GM12873 (cell line): ENCODE measurements around the gene DEFB116.

ENCODE experiments used
- TF ChIP-seq, protein P1 (sequence below): IDR thresholded peaks from 2 replicates; pipeline ENCODE4 v1.5.1; 2012; ENCODE audit warnings: low read depth, mild to moderate bottlenecking, moderate library complexity, low read length, control low read depth; ENCODE audit not compliant: insufficient read depth; ENCODE audit errors: missing control alignments

The DEFB116 gene

DNA sequence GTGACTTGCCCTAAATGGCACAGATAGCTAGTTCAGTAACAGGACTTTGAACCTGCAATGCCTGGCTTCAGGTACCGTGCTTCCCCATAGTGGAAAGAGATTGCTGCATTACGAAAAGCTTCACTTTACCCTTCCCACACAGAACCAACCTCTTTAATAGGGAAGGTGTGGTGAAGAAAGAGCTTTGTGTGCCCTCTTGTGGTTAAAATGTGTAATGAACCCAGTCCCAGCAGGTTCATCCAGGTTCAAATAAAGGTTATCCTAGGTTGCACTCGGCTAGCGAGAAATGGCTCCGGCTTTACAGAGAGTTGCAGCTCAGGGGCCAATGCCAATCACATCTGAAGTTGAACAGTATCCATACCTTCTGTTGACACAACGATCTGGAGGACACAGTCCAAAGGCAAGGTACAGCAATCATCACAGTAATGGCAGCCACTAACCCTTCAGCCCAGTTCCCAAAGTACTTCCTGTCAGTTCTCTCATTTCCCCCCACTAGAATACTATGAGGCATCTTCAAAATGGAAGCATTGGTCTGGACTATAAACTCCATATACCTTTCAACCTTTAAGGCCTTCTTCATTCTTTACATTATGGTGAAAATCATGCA, 48.0 kb downstream of the DEFB116 start:
- TF ChIP-seq, protein P1, sequence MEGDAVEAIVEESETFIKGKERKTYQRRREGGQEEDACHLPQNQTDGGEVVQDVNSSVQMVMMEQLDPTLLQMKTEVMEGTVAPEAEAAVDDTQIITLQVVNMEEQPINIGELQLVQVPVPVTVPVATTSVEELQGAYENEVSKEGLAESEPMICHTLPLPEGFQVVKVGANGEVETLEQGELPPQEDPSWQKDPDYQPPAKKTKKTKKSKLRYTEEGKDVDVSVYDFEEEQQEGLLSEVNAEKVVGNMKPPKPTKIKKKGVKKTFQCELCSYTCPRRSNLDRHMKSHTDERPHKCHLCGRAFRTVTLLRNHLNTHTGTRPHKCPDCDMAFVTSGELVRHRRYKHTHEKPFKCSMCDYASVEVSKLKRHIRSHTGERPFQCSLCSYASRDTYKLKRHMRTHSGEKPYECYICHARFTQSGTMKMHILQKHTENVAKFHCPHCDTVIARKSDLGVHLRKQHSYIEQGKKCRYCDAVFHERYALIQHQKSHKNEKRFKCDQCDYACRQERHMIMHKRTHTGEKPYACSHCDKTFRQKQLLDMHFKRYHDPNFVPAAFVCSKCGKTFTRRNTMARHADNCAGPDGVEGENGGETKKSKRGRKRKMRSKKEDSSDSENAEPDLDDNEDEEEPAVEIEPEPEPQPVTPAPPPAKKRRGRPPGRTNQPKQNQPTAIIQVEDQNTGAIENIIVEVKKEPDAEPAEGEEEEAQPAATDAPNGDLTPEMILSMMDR: peak; percentile 68

DNA sequence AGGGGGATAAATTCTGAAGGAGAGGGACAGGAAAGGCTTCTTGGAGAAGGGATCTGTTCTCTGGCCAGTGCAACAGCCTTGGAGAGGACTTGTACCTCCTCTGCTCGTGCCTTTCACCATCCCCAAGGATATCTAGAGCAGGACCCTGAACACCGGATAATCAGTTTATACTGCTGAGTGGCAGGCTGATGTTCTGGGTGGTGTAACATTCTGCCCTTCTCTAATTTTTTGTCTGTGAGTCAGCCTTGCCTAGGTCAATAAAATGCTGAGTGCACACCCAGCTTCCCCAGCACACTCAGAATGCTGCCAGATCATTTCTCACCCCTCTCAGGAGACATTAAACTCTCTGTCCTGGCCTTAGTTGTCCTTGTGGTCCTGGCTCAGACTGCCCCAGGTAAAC, 51.0 kb downstream of the DEFB116 start, which contains the start of gene DEFB115:
DEFB115 (plus strand) TSS at position 301 of the 400 bp plus-strand sequence; CDS start at position 301, 0 bp downstream.
- TF ChIP-seq, protein P1: no peak

DNA sequence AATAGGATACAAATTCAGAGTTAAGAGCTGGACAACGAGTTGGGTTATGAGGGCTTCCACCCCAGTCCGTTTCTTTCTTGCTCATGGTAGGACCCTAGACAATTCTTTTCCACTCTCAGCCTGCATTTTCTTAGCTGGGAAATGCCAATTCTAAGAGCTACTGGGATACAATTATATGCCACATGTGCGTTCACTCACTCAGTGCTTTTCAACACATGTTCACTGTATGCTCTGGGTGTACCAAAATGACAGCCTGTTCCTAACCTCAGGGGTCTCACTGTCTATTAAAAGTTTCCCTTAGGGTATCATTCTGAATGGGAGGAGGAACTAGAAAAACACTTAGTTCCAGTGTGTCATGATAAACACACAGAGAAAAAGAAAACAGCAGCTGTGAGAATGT, 51.4 kb downstream of the DEFB116 start:
- TF ChIP-seq, protein P1: no peak
